ENCODE results near the gene ALPK3.

DNA sequence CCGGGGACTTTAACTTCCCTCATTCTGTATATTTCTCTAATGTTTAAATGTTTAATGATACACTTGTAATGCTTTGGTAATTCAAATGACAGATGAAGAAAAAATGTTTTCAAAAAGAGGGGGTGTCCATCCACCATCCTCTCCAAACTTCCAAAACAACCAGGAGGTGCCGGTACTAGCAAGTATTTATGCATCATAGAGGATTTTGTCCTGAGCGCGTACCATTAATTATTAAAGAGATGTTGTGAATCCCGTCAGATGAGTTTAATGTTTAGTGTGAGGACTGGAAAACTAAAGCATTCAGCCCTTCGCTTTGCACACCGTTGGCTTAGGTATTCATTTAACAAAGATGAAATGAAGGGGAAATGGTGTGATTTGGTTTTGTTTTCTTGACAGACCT lies 68.6 kb downstream of the ALPK3 start:
- TF ChIP-seq, protein P1, sequence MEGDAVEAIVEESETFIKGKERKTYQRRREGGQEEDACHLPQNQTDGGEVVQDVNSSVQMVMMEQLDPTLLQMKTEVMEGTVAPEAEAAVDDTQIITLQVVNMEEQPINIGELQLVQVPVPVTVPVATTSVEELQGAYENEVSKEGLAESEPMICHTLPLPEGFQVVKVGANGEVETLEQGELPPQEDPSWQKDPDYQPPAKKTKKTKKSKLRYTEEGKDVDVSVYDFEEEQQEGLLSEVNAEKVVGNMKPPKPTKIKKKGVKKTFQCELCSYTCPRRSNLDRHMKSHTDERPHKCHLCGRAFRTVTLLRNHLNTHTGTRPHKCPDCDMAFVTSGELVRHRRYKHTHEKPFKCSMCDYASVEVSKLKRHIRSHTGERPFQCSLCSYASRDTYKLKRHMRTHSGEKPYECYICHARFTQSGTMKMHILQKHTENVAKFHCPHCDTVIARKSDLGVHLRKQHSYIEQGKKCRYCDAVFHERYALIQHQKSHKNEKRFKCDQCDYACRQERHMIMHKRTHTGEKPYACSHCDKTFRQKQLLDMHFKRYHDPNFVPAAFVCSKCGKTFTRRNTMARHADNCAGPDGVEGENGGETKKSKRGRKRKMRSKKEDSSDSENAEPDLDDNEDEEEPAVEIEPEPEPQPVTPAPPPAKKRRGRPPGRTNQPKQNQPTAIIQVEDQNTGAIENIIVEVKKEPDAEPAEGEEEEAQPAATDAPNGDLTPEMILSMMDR (IDR thresholded peaks at IDR 0.05) = no peak
- TF ChIP-seq POLR2A (IDR thresholded peaks at IDR 0.05) = no peak
